ENCODE measurements around the gene LRP1-AS.

The LRP1-AS gene

GRCh38 chr12:57119294-57120085 lies 27.9 kb downstream of the LRP1-AS start:
- DNase-seq (ENCODE audit: low read depth, low spot score) = no peak

DNA sequence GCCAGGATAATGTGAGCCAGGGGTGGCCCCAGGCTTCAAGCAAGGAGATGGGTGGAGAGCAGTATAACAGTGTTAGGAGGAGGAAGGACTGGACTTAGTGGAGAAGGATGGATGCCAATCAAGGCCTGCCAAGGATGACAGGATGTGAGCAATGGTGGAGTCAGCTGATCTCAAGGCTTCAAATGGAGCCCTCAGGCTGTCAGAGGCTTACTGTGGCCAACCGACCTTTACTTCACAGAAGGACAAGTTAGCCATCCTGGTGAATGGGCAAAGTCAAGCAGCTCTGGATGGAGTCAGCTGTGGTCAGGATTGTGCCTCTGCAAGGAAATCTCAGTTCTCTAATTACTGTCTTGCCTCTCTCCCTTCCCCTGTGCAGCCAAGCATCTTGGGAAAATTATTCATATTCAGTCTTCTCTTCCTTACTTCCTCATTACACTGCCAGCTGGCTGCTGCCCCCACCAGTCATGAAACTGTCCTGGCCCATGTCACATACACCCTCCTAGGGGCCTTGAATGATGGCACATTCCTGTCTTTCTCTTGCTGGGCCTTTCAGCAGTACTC lies 28.6 kb downstream of the LRP1-AS start:
- DNase-seq (ENCODE audit: low read depth, low spot score) = no peak

DNA sequence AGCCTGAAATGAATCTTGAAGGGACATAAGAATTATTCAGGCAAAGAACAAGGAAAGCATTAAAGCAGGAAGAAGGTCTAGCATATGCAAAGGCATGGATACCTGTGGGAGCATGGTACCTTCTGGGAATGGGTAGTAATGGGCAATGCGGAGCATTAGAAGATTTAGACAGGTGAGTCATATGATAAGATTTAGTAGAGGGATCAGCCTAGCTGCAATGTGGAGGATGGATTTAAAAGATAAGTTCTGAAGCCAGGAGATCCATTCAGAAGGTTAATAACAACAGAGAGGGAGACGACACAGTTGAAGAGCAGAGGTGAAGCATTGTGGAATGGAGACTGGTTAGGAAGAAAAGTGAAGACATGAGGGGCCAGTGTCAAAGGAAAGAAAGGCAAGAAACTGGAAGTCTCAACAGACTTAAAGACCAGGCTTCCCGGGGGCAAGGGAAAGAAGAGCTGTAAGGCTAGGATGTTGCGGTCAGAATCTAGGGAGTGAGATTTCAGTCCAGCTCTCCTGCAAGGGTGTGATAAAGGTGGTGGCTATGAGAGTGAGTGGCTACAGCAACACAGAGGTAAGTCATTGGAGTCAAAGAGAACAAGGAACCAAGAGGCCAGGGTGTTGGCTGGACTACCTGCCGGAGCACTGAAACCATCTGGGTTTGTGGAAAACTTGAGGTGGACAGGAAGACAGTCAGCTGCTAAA lies 30.7 kb downstream of the LRP1-AS start:
- DNase-seq (ENCODE audit: low read depth, low spot score) = no peak

DNA sequence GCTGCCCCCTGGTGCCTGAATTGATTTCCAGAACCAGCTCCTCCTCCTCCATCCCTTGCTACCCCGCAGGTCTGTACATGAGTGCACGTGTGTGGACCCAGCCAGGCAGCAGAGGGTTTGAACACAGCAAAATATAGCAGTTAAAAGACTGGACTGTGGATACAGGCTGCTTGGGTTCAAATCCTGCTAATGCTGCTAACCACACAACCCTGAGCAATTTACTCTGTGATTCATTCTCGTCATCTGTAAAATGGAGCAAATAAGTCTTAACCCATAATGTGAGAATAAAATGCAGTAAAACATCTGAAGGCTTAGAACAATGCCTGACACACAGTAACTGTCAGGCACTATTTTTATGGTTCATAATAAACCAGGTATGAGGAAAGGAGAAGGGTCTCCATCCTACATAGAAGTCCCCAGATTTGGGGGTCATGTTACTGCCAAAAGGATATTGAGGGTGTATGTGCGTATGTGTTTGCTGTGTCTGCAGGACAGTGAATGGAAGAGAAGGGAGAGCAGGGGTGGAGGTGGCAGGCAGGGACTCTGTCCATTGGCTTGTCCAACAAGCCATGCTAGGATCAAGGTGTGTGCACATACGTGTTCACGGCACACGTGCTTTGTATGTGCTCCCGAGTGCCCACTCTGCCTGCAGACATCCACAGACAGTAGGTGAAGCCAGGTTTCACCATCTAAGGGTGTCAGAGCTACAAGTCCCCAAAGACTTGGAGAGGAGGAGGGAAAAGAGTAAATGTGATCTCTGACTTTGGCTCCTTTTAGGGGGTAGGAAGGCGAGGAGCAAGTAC lies 34.7 kb downstream of the LRP1-AS start:
- no peak for DNase-seq (ENCODE audit: low read depth, low spot score)

- no peak for DNase-seq (ENCODE audit: low read depth, low spot score)
These were observed 36.2 kb downstream of the LRP1-AS start, which contains the start of gene STAT6 for GRCh38 chr12:57111031-57111734. STAT6 (minus strand) TSS chr12:57111362; CDS start chr12:57108278, 3,084 bp downstream.

DNA sequence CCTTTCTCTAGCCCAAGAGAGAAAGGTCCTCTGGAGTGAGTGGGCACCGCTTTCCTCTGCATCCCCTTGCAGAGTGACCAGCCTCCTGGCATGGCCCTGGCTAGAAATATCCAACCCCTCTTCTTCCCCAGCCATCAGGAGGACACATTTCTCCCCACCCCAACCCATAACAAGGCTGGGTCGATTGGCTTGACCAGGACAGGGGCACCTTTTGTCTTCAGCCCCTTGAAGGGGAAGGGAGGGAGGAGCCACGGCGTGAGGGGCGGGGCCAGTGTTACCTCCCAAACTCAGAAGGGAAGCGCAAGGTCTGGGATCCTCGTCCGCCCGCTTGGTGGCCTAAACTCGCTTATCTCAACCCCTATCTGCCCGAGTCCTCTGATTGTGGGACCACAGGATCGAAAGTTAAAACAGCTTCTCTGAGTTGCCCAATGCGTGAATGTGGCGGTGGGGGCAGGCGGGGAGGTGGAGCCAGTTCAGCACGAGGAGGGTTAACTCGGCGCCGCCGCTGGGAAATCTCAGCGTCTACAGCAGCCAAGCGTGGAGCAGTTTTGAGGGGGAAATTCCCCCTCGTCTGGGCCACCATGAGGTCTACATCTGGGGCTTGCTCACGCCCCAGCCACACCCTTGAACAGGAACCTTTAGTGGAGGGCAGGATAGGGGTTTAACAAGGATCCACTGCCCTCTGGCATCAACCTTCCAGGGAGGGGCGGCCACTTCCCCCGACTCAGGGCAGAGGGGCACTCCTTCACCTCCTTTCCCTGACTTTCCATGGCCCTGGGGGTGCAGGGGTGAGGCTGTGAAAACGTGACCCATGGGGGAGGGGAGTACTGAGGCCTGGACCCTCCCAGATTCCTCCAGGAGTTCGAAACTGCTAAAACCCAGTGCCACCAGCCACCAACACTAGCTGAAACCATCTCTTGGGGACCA lies 37.1 kb downstream of the LRP1-AS start:
- no peak for DNase-seq (ENCODE audit: low read depth, low spot score)

GRCh38 chr12:57109207-57110103 lies 38.0 kb downstream of the LRP1-AS start:
- DNase-seq (ENCODE audit: low read depth, low spot score) = no peak

DNA sequence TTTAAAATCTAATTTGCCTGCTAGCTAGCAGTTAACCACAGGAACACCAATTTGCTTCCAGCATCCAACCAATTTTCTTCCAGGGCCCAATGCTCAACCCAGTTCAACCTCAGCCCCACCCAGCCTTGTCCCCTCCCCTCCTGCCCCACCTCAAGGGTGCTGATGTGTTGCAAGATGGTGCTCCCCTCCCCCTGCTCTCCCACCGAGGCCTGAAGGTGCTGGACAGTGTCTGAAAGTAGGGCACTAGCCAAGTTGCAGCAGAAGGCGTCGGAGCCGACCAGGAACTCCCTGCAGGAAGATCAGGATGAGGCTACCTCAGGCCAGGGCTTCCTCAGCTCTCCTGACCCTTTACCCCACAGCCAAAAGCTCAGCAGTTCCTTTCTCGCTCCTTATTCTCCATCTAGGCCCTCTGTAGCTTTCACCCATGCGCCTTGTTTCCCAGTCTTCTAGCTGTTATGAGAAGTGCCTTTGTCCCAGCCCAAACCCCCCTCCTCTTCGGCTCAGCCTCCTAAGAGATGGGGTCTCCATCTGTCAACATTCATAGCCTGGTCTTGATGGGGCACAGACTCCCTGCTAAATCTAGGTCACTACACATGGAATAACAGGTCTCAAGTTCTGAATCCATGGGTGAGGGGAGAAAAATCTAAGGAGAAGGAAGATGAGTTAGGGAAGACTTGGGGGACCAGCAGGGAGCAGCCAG lies 39.8 kb downstream of the LRP1-AS start:
- no peak for DNase-seq (ENCODE audit: low read depth, low spot score)

DNA sequence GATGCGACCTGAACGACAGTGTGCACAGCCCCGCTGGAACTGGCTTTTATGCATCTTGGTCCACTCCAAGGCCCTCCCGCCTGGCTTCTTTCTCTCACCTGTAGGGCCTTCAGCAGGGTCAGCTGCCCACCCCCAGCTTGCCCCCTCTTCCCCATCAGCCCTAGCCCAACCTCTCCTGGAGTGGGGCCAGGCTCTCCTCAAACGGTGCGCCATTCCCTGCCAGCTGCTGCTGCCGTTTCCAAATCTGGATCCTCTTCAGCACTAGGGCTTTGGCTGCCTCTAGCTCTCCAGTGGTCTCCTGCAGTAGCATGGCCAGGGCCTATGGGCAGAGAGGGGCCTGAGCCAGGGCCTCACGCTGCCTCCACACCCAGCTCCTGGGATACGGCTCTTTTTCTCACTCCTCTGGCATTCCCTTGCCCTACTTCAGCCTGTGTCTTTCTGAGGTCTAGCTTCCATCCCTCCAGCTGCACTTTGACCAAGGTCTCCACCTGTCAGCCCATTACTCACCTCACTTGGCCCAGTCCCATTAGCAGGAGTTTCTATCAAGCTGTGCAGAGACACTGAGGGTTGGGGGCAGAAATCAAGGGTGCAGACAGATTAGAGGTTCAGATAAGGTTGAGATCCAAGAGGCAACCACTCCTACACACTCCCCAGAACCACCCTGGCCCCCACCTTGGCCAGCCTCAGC lies 41.3 kb downstream of the LRP1-AS start:
- no peak for DNase-seq (ENCODE audit: low read depth, low spot score)

- no peak for DNase-seq (ENCODE audit: low read depth, low spot score)
These were observed 42.2 kb downstream of the LRP1-AS start for GRCh38 chr12:57105011-57105753.

- DNase-seq (ENCODE audit: low read depth, low spot score) = no peak
These were observed 43.0 kb downstream of the LRP1-AS start for GRCh38 chr12:57104292-57104910.

- no peak for DNase-seq (ENCODE audit: low read depth, low spot score)
These were observed 43.6 kb downstream of the LRP1-AS start for GRCh38 chr12:57103856-57104255.

DNA sequence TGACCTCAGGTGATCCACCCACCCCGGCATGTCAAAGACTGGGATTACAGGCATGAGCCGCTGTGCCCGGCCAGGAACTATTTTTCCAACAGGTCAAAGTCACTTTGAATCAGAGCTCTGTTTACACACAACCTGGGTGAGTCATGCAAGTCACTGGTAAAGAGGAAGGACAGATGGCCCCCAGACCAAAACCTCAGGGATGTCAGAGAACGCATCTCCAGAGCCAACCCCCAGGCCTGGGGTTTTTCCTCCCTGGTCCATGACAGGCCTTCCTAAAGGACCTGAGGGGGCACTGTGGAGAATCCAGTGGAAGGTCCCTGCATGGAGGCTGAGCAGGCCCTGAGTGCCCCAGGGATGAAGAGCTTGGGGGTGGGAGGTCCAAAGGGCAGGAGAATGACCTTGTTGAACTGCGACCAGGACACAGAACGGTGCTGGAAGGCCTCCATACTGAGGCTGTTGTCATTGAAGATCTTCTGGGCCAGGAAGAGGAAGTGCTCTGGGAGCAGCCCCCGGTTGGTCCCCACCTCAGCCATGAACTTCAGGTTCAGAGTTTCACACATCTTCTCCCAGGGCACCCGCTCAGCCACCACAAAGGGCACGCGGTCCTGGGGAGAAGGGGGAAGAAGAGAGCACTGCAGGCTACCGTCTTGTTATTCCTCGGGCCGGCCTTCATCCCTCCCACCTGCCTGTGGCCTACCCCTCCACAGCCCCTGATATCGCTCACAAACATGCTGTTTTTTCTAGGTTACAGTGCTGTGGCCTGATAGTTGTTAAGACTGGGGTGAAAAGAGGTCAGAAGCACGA lies 45.3 kb downstream of the LRP1-AS start:
- no peak for DNase-seq (ENCODE audit: low read depth, low spot score)

DNA sequence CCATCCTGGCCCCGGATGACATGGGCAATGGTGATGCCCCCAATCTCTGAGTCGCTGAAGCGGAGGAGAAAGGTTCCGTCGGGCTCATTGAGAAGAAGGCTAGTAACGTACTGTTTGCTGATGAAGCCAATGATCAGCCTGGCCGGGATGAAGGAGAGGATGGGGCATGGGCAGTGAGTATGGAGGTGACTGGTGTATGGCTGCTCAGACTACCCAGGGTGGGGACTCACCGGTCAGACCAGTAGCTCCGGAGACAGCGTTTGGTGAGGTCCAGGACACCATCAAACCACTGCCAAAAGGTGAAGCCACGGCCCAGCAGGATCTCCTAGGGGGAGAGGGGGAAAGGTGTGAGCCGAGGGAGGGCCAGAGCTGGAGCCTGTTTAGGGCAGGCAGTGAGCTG lies 47.7 kb downstream of the LRP1-AS start:
- no peak for DNase-seq (ENCODE audit: low read depth, low spot score)

DNA sequence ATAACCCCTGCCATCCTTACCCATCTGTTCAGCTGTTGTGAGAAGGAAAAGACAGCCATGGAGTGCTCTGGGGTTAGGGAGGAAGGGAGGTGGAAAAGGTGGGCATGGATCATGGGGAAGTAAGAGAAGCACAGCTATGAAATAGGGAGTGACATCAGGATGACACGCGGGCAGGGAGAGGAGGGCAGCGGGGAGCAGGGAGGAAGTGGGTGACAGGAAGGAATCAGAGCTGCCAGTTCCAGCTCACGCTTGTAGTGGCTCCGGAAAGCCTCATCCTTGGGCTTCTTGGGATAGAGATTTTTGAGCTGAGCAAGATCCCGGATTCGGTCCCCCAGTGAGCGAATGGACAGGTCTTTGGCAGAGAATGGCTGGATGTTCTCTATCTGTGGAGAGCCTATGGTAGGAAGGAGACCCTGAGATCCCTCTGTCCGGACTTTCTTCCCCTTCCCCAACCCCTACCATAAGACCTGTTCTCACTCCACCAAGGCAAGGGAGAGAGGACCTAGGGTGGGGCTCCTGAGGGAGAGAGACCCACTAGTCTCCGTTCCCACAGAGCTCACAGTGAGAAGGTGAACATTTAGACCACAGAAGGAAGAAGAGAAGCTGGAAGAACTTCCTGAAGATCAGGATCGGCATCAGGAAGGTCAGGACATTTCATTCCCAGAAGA lies 48.2 kb downstream of the LRP1-AS start:
- no peak for DNase-seq (ENCODE audit: low read depth, low spot score)
